Brain microvascular endothelial cell (primary cell): Measurements from ENCODE around the gene GDF7.

Experiments used
- DNase-seq: peaks from one replicate; pipeline ENCODE4 v3.0.0-alpha.2; 2020
- H3K27ac ChIP-seq: fragments of 250-450 bp; sonication (Bioruptor Pico); 2 replicates; pipeline ENCODE4 v1.5.1; 2020; ENCODE audit warnings: mild to moderate bottlenecking, moderate library complexity
- H3K27me3 ChIP-seq: fragments of 250-450 bp; sonication (Bioruptor Pico); replicated peaks from 2 replicates; pipeline ENCODE4 v1.5.1; 2020; ENCODE audit warnings: mild to moderate bottlenecking
- H3K36me3 ChIP-seq: fragments of 250-450 bp; sonication (Bioruptor Pico); replicated peaks from 2 replicates; pipeline ENCODE4 v1.5.1; 2020; ENCODE audit warnings: mild to moderate bottlenecking
- H3K4me3 ChIP-seq: 2 replicates; pipeline ENCODE4 v1.5.1; 2011; ENCODE audit warnings: low read depth, mild to moderate bottlenecking, control low read depth, low read length, moderate library complexity
- in situ Hi-C: cut with HindIII; loops from 2 replicates; pipeline ENCODE4 v1.10.0; 2017; ENCODE audit warnings: low sequenced_read_pairs, low pct_ligation_motif_present
- TF ChIP-seq, protein P1 (sequence below): IDR thresholded peaks from 2 replicates; pipeline ENCODE4 v1.5.1; 2011; ENCODE audit warnings: low read depth, mild to moderate bottlenecking, moderate library complexity, low read length, control low read depth, inconsistent platforms; ENCODE audit errors: missing control alignments

GDF7 gene

DNA sequence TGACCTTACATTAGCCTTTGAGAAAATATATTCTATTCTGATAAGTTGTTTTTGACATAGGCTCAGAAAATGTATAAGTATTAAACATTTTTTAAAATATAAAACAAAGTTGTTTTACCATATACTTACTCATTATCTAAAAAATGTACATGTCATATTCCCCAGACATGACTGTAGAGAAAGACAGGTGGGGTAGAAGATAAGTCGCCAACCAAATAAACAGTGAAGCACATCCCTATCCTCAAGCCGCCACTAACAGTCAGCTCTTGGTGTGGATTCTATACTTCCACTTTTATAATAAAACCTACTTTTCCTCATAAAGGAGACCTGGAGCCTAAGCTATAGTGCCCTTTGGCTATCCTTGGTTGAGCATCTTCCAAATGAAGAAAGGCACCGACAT, 26.4 kb downstream of the GDF7 start:
- no peaks in the 10 kb centered on the region for H3K36me3 ChIP-seq
- no peak overlapping the region for H3K27ac ChIP-seq
- no peak for DNase-seq
- no peak overlapping the region for H3K4me3 ChIP-seq
- H3K27me3 ChIP-seq, result no peaks in the 10 kb centered on the region
- TF ChIP-seq, protein P1, sequence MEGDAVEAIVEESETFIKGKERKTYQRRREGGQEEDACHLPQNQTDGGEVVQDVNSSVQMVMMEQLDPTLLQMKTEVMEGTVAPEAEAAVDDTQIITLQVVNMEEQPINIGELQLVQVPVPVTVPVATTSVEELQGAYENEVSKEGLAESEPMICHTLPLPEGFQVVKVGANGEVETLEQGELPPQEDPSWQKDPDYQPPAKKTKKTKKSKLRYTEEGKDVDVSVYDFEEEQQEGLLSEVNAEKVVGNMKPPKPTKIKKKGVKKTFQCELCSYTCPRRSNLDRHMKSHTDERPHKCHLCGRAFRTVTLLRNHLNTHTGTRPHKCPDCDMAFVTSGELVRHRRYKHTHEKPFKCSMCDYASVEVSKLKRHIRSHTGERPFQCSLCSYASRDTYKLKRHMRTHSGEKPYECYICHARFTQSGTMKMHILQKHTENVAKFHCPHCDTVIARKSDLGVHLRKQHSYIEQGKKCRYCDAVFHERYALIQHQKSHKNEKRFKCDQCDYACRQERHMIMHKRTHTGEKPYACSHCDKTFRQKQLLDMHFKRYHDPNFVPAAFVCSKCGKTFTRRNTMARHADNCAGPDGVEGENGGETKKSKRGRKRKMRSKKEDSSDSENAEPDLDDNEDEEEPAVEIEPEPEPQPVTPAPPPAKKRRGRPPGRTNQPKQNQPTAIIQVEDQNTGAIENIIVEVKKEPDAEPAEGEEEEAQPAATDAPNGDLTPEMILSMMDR, result no peak
- in situ Hi-C loops, result loop anchor here (25.0 kb wide), 1 partner anchor 269 kb away; no protein-coding TSS in a partner anchor

DNA sequence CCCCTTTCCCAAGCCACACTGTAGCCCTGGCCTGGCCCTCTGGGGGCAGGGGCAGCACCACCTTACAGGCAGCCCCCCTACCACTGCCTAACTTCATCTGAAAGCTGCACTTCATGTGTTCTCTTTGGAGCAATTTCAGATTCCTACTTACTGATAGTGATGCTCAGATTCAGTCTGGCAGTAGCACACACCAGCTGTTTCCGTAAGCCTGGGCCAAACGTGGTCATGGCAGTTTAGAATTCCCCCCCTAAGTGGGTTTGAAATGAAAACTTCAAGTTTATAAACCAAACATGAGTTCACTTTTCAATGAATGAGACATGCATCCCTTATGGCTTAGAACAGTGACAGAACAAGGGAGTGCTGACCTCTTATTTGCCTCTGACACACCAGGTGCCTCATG, 29.4 kb downstream of the GDF7 start:
- TF ChIP-seq, protein P1, result no peak
- in situ Hi-C loops, result loop anchor here (25.0 kb wide), 1 partner anchor 266 kb away; no protein-coding TSS in a partner anchor
- Histone ChIP-seq H3K27me3 (no peaks in the 10 kb centered on the region), H3K4me3 (no peak overlapping the region), H3K27ac (no peak overlapping the region), H3K36me3 (no peaks in the 10 kb centered on the region)
- DNase-seq, result no peak

DNA sequence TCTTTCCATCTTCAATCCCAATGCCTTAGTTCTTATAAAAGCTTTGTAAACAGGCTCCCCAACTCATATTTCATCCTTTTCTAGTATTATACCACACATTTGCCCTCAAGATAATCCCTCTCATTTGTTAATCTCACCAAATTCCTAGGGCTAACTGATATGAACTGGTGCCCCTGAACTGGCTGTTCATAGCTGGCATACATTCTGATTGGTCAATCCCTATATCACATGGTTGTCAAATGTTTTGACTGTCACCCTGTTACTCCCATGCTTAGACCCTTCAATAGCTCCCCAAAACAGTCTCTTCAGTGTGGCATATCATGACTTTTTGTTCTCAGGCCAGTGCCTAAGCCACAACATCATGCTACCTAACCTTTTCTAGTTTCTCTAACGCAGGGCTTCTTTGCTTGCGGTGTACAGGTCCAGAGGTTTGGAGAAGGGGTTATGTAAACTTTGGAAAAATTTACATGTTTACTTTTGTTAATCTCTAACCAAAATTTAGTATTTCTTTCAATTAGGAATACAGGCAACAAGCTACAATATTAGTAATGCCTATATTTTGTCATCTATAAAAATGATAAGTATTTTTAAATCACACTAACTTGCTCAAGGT, 30.5 kb downstream of the GDF7 start:
- TF ChIP-seq, protein P1, result no peak

DNA sequence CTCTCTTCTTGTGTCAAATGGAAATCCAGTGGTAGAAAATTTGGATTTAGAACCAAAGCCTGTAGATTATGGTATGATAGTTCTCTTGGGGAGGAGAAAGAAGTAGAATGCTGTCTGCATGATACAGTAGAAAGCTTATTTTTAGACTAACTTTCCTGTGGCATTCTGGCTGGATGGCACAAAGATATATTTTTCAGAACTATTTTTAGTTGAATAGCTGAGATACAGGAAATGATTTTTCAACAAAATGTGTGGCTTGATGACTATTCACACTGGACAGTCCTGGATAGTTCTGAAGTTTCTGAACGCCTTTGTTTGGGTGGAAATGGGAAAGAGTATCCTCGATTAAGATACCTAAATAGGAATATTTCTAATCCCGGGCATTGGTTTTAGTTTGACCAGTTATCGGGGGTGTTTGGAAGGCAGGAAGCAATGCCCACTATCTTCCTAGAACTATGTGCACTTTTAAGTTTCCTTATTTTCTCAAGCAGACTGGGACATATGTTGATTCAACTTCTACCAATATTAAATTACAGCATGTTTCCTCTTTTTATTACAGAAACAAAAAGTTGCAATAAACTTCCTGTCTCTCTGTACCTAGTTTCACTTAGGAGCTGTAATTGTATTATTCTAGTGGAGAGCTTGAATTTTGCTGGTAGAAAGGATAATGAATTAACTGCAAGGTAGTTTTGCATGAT, 32.1 kb downstream of the GDF7 start:
- H3K4me3 ChIP-seq, result no peak overlapping the region
- no peaks in the 10 kb centered on the region for H3K36me3 ChIP-seq
- in situ Hi-C loops, result loop anchor here (25.0 kb wide), 1 partner anchor 263 kb away; no protein-coding TSS in a partner anchor
- no peak for DNase-seq
- TF ChIP-seq, protein P1, result no peak
- H3K27ac ChIP-seq, result no peak overlapping the region
- H3K27me3 ChIP-seq, result no peaks in the 10 kb centered on the region

More for the DNA sequence above, 30.5 kb downstream of the GDF7 start:
- Histone ChIP-seq H3K4me3 (no peak overlapping the region), H3K27ac (no peak overlapping the region), H3K36me3 (no peaks in the 10 kb centered on the region), H3K27me3 (no peaks in the 10 kb centered on the region)
- in situ Hi-C loops, result loop anchor here (25.0 kb wide), 1 partner anchor 265 kb away; no protein-coding TSS in a partner anchor
- no peak for DNase-seq

DNA sequence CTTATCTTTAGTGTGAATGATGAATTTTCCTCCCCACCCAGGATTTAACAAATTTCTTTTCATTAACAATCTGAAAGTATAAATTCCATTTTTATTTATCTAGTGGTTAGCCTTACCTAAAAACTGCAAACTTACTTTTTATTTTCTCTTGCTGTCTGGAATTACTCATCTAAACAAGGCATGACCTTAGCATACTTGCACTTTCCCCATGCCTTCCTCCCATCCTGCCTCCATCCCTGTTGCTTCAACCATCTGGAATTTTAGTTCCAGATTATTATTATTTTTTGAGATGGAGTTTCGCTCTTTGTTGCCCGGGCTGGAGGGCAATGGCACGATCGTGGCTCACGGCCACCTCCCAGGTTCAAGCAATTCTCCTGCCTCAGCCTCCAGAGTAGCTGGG, 35.6 kb downstream of the GDF7 start:
- TF ChIP-seq, protein P1, result no peak
- in situ Hi-C loops, result no loop called here
- Histone ChIP-seq H3K27me3 (no peaks in the 10 kb centered on the region), H3K4me3 (no peak overlapping the region), H3K27ac (no peak overlapping the region), H3K36me3 (no peaks in the 10 kb centered on the region)
- DNase-seq, result no peak

DNA sequence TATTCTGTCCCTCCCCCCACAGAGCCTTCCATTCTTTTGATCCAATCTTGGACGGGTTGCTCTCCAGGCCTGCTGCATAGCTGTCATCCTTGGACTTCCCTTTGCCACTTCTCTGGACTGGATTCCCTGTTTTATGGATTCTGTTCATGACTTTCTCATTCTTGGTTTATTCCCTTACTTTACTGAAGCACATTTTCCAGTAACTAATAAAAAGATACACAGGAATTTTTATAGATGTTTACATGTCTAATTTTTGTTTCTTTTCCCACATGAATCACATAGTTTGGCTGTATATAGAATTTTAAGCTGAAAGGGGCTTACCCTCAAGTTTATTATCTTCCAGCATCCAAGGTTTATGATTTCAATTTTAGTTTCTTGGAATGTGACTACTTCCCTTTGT, 37.9 kb downstream of the GDF7 start:
- DNase-seq, result no peak
- TF ChIP-seq, protein P1, result no peak
- Histone ChIP-seq H3K4me3 (no peak overlapping the region), H3K27ac (no peak overlapping the region), H3K27me3 (no peaks in the 10 kb centered on the region), H3K36me3 (no peaks in the 10 kb centered on the region)
- in situ Hi-C loops, result no loop called here
